GM12878 (cell line): ENCODE results near the gene CNGB1. TPM values are rescaled to one million over a fixed set of nuclear protein-coding genes. Genes with fewer than 3 reads are reported as not detected.

Experiments
- ATAC-seq: fragments of 200-7000 bp; cut with Tn5 transposase; 3 replicates; pipeline ENCODE4 v1.9.1; 2020; ENCODE audit warnings: mild to moderate bottlenecking, moderate library complexity
- BruUV-seq: library from RNA; stranded (reverse); fragments of 400-500 nt; replicated peaks from 2 replicates; lab custom pipeline; 2021; lab: Mats Ljungman, UMichigan
- CTCF ChIA-PET: fragments of 300-600 bp; sonication (Branson Sonifier 250); formaldehyde crosslinking; extraction: SDS; loops from one replicate; lab custom pipeline; 2021; ENCODE audit warnings: inconsistent platforms; lab: Yijun Ruan, JAX
- POLR2A ChIA-PET: fragments of 350-600 bp; formaldehyde crosslinking; extraction: SDS; loops from one replicate; lab custom pipeline; 2021; ENCODE audit warnings: inconsistent platforms; lab: Charles Lee
- RAD21 ChIA-PET: fragments of 300-600 bp; sonication (Branson Sonifier 250); formaldehyde crosslinking; loops from one replicate; lab custom pipeline; 2023; ENCODE audit warnings: antibody characterized with exemption; ENCODE audit not compliant: unreplicated experiment; lab: Charles Lee
- SMC1A ChIA-PET: fragments of 300-600 bp; sonication (Branson Sonifier 250); formaldehyde crosslinking; loops from one replicate; lab custom pipeline; 2023; ENCODE audit not compliant: unreplicated experiment, uncharacterized antibody; lab: Charles Lee
- DNase-seq: peaks from one replicate; pipeline ENCODE4 v3.0.0-alpha.2; 2011; ENCODE audit warnings: low read depth, low spot score
- FAIRE-seq: peaks from 3 replicates; lab custom pipeline; 2011; peaks lifted over from hg19 to GRCh38; lab: Jason Lieb, UNC
- H2AFZ ChIP-seq: 2 replicates; pipeline ENCODE4 v1.6.0; 2011; ENCODE audit warnings: low read depth, low read length, control low read depth; ENCODE audit not compliant: control insufficient read depth
- H3K27ac ChIP-seq: 2 replicates; pipeline ENCODE4 v1.5.1; 2011; ENCODE audit warnings: control low read depth; ENCODE audit not compliant: control insufficient read depth, insufficient read depth
- H3K27me3 ChIP-seq, 2 experiments: replicated peaks in 1 of 2; 2 replicates each; pipeline versions ENCODE4 v1.6.0 to v1.6.1; 2011; ENCODE audit warnings: low read length in 1 of 2; ENCODE audit not compliant: control insufficient read depth in 2 of 2, insufficient read depth in 2 of 2
- H3K36me3 ChIP-seq, 2 experiments: 2 replicates each; pipeline ENCODE4 v1.5.1; 2011; ENCODE audit warnings: low read length in 1 of 2; ENCODE audit not compliant: control insufficient read depth in 2 of 2, insufficient read depth in 2 of 2
- H3K4me1 ChIP-seq: 2 replicates; pipeline ENCODE4 v1.6.1; 2011; ENCODE audit warnings: mild to moderate bottlenecking, low read length, moderate library complexity, mixed read lengths; ENCODE audit not compliant: control insufficient read depth, insufficient read depth
- H3K4me2 ChIP-seq: 2 replicates; pipeline ENCODE4 v1.6.0; 2011; ENCODE audit warnings: control low read depth; ENCODE audit not compliant: control insufficient read depth, insufficient read depth
- H3K4me3 ChIP-seq: fragments of 200-600 bp; sonication (generic); 2 replicates; pipeline ENCODE4 v1.5.1; 2016
- H3K79me2 ChIP-seq: 2 replicates; pipeline ENCODE4 v1.6.0; 2011; ENCODE audit warnings: low read length; ENCODE audit not compliant: control insufficient read depth, insufficient read depth
- H3K9ac ChIP-seq: 2 replicates; pipeline ENCODE4 v1.8.0; 2011; ENCODE audit warnings: low read length, control low read depth, mixed read lengths; ENCODE audit not compliant: control insufficient read depth, insufficient read depth
- H3K9me3 ChIP-seq: replicated peaks from 3 replicates; pipeline ENCODE4 v1.5.1; 2011; ENCODE audit warnings: mild to moderate bottlenecking, low read length; ENCODE audit not compliant: control insufficient read depth, insufficient read depth
- H4K20me1 ChIP-seq: 2 replicates; pipeline ENCODE4 v1.6.0; 2011; ENCODE audit not compliant: control insufficient read depth, insufficient read depth
- EGR1 ChIP-seq, 2 experiments: IDR thresholded peaks; 1 replicate in 1 of 2; 2 replicates in 1 of 2; pipeline ENCODE4 v1.6.1; 2011 to 2012; ENCODE audit warnings: low read depth in 2 of 2, low read length in 2 of 2, borderline replicate concordance in 1 of 2, mild to moderate bottlenecking in 1 of 2, moderate library complexity in 1 of 2
- EZH2 ChIP-seq: IDR thresholded peaks from 2 replicates; pipeline ENCODE4 v1.6.1; 2012; ENCODE audit warnings: low read depth, mild to moderate bottlenecking, control low read depth, inconsistent platforms, low read length, borderline replicate concordance; ENCODE audit not compliant: control insufficient read depth
- HDAC2 ChIP-seq: fragments of 200-600 bp; sonication (generic); IDR thresholded peaks from 2 replicates; pipeline ENCODE4 v1.6.1; 2017
- IKZF2 ChIP-seq, 2 experiments: fragments of 450-650 bp; IDR thresholded peaks; 2 replicates each; pipeline ENCODE4 v1.6.1; 2017; ENCODE audit warnings: mild to moderate bottlenecking in 2 of 2, moderate library complexity in 2 of 2
- MEF2B ChIP-seq: fragments of 450-650 bp; IDR thresholded peaks from 2 replicates; pipeline ENCODE4 v1.6.1; 2018; ENCODE audit warnings: mild to moderate bottlenecking, moderate library complexity; ENCODE audit not compliant: partially characterized antibody, poor library complexity, severe bottlenecking
- NR2F1 ChIP-seq: fragments of 450-650 bp; conservative IDR thresholded peaks from 2 replicates; pipeline ENCODE4 v1.6.1; 2017; ENCODE audit warnings: mild to moderate bottlenecking
- PAX5 ChIP-seq: IDR thresholded peaks from 2 replicates; pipeline ENCODE4 v1.6.1; 2011; ENCODE audit warnings: low read depth, low read length, borderline replicate concordance
- RAD51 ChIP-seq: fragments of 450-650 bp; IDR thresholded peaks from 2 replicates; pipeline ENCODE4 v1.6.1; 2016; ENCODE audit warnings: moderate library complexity, mild to moderate bottlenecking, inconsistent platforms
- WGBS: methylation state at CpG from one replicate; pipeline ENCODE4 v1.1.6; 2016; ENCODE audit warnings: low lambda C conversion rate; ENCODE audit not compliant: insufficient replicate concordance, insufficient coverage; ENCODE audit errors: missing lambda C conversion rate; 5-methylcytosine and 5-hydroxymethylcytosine counted together
- in situ Hi-C: fragments of 300-500 bp; cut with MboI; formaldehyde crosslinking; loops from 9 replicates; pipeline ENCODE4 v1.14.3; 2018; ENCODE audit warnings: mixed read lengths
- intact Hi-C: fragments of 100-400 bp; cut with micrococcal nuclease; formaldehyde crosslinking; loops from one replicate; pipeline ENCODE4 v1.14.2; 2022; ENCODE audit not compliant: unreplicated experiment
- polyA plus RNA-seq, 11 experiments: library from polyadenylated mRNA; depleted of rRNA in 4 of 11; unstranded in 6 of 11; stranded (reverse) in 5 of 11; fragments of >200 nt; fragmentation: Nextera tagmentation in 4 of 11; fragmentation: Illumina TruSeq in 1 of 11; extraction: Ambion mirVana in 4 of 11; extraction: Trizol in 1 of 11; gene quantifications; 1 replicate in 1 of 11; 2 replicates in 10 of 11; pipeline versions ENCODE4 v1.2.1 to v1.2.3, GENCODE V29; 2011 to 2016; ENCODE audit warnings: inconsistent platforms in 2 of 11, missing spikeins in 2 of 11, low read depth in 1 of 11
- total RNA-seq, 4 experiments: library from RNA; depleted of rRNA in 3 of 4; stranded (reverse); fragments of >200 nt in 3 of 4; fragmentation: Illumina TruSeq in 1 of 4; extraction: Trizol in 1 of 4; gene quantifications; 2 replicates each; pipeline versions ENCODE4 v1.2.1 to v1.2.3, GENCODE V29; 2013 to 2021
- TF ChIP-seq, protein P1 (sequence below): IDR thresholded peaks from 2 replicates; pipeline ENCODE4 v1.6.1; 2012; ENCODE audit warnings: low read depth, low read length, improper control_type of control experiment
- TF ChIP-seq, protein P2 (sequence below): IDR thresholded peaks from 2 replicates; pipeline ENCODE4 v1.6.1; 2012; ENCODE audit warnings: low read depth, low read length, improper control_type of control experiment
- TF ChIP-seq, protein P3 (sequence below): fragments of 450-650 bp; IDR thresholded peaks from 2 replicates; pipeline ENCODE4 v1.6.1; 2017; ENCODE audit warnings: mild to moderate bottlenecking, low read depth, inconsistent platforms; ENCODE audit not compliant: poor library complexity, severe bottlenecking

The CNGB1 gene
- total and polyA plus RNA-seq, 10 of the 15 experiments (the other 5 are each of a cell fraction or from before 2014, with no cell fraction given) = 0.03 TPM; not detected in 9

DNA sequence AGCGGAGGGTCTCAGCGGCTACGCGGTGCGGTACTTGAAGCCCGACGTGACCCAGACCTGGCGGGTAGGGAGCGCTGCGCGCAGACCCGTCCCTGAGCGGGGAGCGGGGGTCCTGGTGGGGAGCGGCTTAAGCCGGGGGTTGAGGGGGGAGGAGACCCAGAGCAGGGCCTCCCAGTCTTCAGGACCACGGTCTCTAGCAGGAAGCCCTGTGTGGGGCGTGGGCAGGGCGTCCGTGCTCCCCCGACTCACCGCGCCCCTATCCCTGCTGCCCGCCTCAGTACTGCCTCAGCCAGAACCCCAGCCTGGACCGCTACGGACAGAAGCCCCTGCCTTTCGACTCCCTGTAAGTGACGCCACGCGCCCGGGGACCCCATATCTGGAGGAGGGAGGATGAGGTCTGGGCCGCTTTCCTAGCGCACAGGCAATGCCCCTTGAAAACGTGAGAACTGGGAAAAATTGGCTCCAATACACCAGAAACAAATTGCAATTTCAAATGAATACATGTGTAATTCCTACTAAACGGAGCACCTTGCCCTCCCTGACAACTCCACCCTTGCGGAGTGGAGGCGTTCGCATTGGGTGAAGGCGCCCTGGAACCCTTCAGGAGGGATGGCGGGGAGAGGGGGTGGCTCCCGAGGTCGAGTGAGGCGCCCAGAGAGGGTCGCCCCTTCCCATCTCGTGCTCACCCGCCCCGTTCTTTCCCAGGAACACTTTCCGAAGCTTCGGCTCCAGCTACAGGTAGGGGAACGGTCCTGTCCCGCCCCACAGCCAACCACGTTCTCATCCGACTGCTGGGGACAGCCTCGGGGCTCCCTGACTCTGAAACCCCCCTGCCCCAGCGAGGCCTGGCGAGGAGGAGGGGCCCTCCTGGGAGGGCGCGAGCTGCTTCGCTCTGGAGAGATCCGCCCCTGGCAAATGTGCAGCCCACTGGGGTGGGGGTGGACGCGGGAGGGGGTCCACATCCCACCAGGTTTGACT, 14.6 kb upstream of the CNGB1 start:
- H2AFZ ChIP-seq = no peak overlapping the region
- ATAC-seq (no peak), FAIRE-seq (no peak), DNase-seq (no peak)
- no peak overlapping the region for H3K4me2 ChIP-seq
- no peaks in the 10 kb centered on the region; a peak in 2 of 4 replicates for H3K27me3 ChIP-seq
- intact Hi-C loops (no loop called here), in situ Hi-C loops (no loop called here)
- no peaks in the 10 kb centered on the region for H3K79me2 ChIP-seq
- no peak for TF ChIP-seq EGR1 (IDR thresholded peaks at IDR 0.05; ENCODE audit: borderline replicate concordance in 1 of 2, low read depth in 2 of 2, low read length in 2 of 2)
- TF ChIP-seq, protein P1, sequence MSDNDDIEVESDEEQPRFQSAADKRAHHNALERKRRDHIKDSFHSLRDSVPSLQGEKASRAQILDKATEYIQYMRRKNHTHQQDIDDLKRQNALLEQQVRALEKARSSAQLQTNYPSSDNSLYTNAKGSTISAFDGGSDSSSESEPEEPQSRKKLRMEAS = no peak
- TF ChIP-seq IKZF2 (IDR thresholded peaks at IDR 0.05) = no peak
- TF ChIP-seq, protein P2, sequence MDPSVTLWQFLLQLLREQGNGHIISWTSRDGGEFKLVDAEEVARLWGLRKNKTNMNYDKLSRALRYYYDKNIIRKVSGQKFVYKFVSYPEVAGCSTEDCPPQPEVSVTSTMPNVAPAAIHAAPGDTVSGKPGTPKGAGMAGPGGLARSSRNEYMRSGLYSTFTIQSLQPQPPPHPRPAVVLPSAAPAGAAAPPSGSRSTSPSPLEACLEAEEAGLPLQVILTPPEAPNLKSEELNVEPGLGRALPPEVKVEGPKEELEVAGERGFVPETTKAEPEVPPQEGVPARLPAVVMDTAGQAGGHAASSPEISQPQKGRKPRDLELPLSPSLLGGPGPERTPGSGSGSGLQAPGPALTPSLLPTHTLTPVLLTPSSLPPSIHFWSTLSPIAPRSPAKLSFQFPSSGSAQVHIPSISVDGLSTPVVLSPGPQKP = no peak
- TF ChIP-seq NR2F1 = no peak
- TF ChIP-seq MEF2B = no peak
- TF ChIP-seq, protein P3, sequence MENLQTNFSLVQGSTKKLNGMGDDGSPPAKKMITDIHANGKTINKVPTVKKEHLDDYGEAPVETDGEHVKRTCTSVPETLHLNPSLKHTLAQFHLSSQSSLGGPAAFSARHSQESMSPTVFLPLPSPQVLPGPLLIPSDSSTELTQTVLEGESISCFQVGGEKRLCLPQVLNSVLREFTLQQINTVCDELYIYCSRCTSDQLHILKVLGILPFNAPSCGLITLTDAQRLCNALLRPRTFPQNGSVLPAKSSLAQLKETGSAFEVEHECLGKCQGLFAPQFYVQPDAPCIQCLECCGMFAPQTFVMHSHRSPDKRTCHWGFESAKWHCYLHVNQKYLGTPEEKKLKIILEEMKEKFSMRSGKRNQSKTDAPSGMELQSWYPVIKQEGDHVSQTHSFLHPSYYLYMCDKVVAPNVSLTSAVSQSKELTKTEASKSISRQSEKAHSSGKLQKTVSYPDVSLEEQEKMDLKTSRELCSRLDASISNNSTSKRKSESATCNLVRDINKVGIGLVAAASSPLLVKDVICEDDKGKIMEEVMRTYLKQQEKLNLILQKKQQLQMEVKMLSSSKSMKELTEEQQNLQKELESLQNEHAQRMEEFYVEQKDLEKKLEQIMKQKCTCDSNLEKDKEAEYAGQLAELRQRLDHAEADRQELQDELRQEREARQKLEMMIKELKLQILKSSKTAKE = no peak
- no peak for TF ChIP-seq PAX5
- TF ChIP-seq EZH2 = no peak
- TF ChIP-seq RAD51 = no peak
- no peak for TF ChIP-seq HDAC2
- H4K20me1 ChIP-seq = no peaks in the 10 kb centered on the region
- H3K9me3 ChIP-seq = no peaks in the 10 kb centered on the region
- H3K4me3 ChIP-seq = no peak overlapping the region
- H3K4me1 ChIP-seq = no peaks in the 10 kb centered on the region; the same call in 1 of the 2 replicates
- H3K27ac ChIP-seq = no peak overlapping the region
- H3K36me3 ChIP-seq = no peaks in the 10 kb centered on the region
- SMC1A ChIA-PET = no interaction called here
- 44% methylated on average over 59 of the region's 62 CpGs for WGBS
- RAD21 ChIA-PET = no interaction called here
- no TSS peak for BruUV-seq
- POLR2A ChIA-PET = no interaction called here
- CTCF ChIA-PET = no interaction called here
- no peak overlapping the region for H3K9ac ChIP-seq
